GM12872 (cell line): ENCODE measurements around the gene TSPAN18.

Source experiments
- CTCF ChIP-seq: IDR thresholded peaks from 3 replicates; pipeline ENCODE4 v1.5.1; 2011; ENCODE audit warnings: low read depth, mild to moderate bottlenecking, low read length, moderate library complexity; ENCODE audit not compliant: insufficient read depth

Gene TSPAN18

DNA sequence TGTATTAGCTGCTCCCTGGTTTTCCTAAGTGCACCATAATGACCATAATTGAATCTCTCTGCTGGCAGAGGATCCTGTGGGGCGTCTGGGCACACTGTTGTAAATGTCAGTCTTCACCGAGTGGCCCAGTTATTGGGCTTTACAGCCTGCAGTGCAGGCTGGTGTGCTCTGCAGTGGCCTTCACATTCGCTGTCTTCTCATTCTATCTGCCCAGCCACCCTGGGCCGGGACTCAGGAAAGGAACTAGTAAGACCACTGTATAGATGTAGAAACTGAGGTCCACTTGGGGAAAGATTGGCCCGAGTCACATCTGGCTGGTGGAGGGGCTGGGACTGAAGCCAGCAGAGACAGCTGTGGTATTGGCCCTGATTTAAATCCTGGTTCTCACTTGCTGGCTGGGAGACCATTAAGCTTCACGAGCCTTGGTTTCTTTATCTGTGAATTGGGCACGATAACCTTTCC is 49.3 kb downstream of the TSPAN18 start:
- TF ChIP-seq CTCF: no peak

GRCh38 chr11:44776551-44777208 is 49.9 kb downstream of the TSPAN18 start:
- TF ChIP-seq CTCF: no peak

DNA sequence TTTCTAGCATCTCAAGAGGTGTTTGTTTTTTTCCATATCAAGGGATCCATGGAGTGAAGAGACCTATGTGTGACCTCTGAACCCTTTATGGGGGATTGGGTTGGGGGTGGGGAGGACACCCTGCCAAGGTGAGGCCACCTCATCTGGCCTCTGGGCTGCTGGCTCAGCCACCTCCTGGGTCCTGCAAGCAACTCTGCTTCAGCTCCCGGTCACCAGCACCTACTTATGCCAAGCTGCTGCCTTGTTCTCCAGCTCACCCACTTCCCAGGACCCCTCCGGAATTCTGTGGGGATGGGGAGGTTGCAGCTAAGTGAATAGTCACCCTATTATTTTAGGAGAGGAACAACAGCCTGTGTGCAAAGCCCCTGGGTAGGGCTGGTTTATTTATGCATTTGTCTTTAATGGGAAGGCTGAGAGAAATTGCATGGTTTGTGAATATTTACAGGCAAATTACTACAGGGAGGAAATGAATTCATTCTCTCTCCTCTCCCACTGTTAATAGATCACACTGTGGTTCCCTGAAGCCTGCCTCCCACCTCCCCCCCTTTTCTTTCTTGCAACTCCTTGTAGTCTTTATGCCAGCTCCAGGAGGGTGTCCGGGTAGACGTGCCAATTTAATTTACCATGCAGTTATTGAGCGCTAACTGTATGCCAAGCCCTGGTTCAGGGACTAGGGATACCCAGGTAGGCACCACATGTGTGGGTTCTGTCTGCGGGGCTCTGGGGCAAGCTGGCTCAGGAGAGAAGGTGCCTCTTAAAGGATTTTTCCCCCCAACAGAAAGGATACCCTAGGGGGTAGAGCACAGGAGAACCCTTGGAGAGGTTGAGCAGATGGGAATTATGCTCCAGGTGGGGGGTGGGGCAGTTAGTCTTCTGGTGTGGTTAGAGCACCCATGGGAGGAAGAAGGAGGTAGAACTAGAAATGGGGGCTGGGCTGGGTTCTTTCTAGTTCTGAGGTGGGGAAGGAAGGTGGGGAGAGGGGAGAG is 50.7 kb downstream of the TSPAN18 start:
- no peak for TF ChIP-seq CTCF

GRCh38 chr11:44778195-44779100 is 51.7 kb downstream of the TSPAN18 start:
- TF ChIP-seq CTCF: no peak

DNA sequence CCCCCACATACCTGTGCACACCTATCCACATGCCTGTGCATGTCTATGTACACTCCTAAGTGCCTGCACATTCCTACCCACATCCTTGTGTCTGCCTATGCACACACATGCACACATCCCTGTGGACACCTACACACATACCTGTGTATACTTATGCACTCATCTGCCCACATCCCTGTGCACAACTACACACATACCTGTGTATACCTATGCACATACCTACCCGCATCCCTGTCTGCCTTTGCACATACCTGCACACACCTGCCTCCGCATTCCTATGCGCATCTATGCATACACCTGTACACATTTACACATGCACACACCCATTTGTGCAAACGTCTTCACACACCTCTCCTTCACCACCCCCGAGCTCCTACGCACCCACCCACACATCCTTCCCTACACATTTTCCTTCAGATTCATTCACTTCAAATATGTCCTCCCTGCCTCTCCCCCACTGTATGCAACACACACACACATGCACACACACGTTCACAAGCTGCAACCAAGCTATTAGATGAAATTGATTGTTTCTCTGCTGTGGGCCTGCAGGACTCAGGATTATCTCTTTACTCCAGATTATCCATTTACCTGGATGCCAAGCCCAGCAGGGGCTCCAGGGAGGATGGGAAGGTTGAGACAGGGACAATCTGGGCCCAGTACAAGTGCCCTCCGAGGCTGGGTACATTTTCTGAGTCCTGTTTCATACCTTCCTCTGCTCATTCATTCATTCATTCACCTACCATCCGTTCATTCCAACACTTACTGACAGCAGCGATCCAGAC is 53.2 kb downstream of the TSPAN18 start:
- no peak for TF ChIP-seq CTCF

DNA sequence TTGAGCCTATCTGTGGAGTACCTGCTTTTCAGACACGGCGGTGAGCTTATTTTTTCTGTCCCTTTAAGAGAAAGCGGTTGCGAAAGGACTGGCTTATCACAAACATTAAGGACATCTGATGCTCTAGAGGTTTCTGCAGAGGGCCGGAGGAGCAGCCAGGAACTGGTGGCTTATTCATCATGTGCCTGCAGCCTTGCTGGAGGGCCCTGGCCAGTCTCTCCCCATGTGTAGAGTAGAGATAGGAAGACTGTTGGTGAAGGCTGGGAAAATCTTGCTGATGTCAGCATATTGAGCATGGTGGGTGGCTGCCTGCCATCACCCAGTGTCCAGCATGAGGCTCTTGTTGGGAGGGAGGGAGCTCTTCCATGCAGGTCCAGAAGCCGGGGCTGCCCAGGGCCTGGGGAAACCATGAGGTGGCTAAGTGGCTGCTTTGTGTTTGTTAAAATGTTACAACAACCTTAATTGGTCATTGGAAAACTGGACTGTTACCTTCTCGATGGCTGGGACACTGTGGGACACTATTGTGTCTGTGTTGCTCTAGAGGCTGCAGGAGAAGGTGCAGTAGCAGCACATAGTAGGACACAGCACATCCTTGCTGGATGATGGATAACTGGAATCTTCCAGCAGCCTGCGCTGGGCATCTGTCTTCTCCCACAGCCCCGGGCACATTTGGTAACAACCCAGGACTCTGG is 54.3 kb downstream of the TSPAN18 start:
- TF ChIP-seq CTCF: no peak
